HL-60 (cell line): Measurements from ENCODE around the gene LMLN.

Experiments used
- DNase-seq, 2 experiments: peaks; one replicate each; pipeline ENCODE4 v3.0.0-alpha.2; 2010 to 2020; ENCODE audit warnings: low read depth in 1 of 2, low spot score in 1 of 2
- H3K27ac ChIP-seq: fragments of 250-450 bp; sonication (Bioruptor Pico); replicated peaks from 2 replicates; pipeline ENCODE4 v1.5.1; 2020; ENCODE audit warnings: mild to moderate bottlenecking, moderate library complexity
- H3K27me3 ChIP-seq: fragments of 250-450 bp; sonication (Bioruptor Pico); 2 replicates; pipeline ENCODE4 v1.5.1; 2021; ENCODE audit warnings: mild to moderate bottlenecking, moderate library complexity; ENCODE audit not compliant: insufficient read depth, poor library complexity, severe bottlenecking
- H3K4me3 ChIP-seq: replicated peaks from 2 replicates; pipeline ENCODE4 v1.5.1; 2011; ENCODE audit warnings: mild to moderate bottlenecking, control low read depth, low read length; ENCODE audit not compliant: insufficient read depth
- GABPA ChIP-seq: IDR thresholded peaks from 2 replicates; pipeline ENCODE4 v1.6.1; 2012; ENCODE audit warnings: low read depth
- POLR2AphosphoS5 ChIP-seq: IDR thresholded peaks from 2 replicates; pipeline ENCODE4 v1.6.1; 2012; ENCODE audit warnings: low read depth
- SPI1 ChIP-seq: IDR thresholded peaks from 2 replicates; pipeline ENCODE4 v1.6.1; 2012; ENCODE audit warnings: low read depth, mild to moderate bottlenecking, borderline replicate concordance
- long read RNA-seq: library from polyadenylated mRNA; unstranded; transcript quantifications from one replicate; pipeline ENCODE4 v2.0.0, GENCODE V29; 2020
- TF ChIP-seq, protein P1 (sequence below): IDR thresholded peaks from one replicate; pipeline ENCODE4 v1.5.1; 2011; ENCODE audit warnings: low read length, control low read depth, inconsistent platforms; ENCODE audit not compliant: insufficient read depth
- TF ChIP-seq, protein P2 (sequence below): IDR thresholded peaks from 2 replicates; pipeline ENCODE4 v1.6.1; 2012; ENCODE audit warnings: low read depth; ENCODE audit not compliant: insufficient replicate concordance

The LMLN gene, protein sequence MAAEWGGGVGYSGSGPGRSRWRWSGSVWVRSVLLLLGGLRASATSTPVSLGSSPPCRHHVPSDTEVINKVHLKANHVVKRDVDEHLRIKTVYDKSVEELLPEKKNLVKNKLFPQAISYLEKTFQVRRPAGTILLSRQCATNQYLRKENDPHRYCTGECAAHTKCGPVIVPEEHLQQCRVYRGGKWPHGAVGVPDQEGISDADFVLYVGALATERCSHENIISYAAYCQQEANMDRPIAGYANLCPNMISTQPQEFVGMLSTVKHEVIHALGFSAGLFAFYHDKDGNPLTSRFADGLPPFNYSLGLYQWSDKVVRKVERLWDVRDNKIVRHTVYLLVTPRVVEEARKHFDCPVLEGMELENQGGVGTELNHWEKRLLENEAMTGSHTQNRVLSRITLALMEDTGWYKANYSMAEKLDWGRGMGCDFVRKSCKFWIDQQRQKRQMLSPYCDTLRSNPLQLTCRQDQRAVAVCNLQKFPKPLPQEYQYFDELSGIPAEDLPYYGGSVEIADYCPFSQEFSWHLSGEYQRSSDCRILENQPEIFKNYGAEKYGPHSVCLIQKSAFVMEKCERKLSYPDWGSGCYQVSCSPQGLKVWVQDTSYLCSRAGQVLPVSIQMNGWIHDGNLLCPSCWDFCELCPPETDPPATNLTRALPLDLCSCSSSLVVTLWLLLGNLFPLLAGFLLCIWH
- long read RNA-seq, full-length matches to known transcripts: 27 of 29 reads
- long read RNA-seq, partial matches to known transcripts: 0 of 29 reads
- long read RNA-seq, other reads (novel, unspliced or antisense): 2 of 29 reads

DNA sequence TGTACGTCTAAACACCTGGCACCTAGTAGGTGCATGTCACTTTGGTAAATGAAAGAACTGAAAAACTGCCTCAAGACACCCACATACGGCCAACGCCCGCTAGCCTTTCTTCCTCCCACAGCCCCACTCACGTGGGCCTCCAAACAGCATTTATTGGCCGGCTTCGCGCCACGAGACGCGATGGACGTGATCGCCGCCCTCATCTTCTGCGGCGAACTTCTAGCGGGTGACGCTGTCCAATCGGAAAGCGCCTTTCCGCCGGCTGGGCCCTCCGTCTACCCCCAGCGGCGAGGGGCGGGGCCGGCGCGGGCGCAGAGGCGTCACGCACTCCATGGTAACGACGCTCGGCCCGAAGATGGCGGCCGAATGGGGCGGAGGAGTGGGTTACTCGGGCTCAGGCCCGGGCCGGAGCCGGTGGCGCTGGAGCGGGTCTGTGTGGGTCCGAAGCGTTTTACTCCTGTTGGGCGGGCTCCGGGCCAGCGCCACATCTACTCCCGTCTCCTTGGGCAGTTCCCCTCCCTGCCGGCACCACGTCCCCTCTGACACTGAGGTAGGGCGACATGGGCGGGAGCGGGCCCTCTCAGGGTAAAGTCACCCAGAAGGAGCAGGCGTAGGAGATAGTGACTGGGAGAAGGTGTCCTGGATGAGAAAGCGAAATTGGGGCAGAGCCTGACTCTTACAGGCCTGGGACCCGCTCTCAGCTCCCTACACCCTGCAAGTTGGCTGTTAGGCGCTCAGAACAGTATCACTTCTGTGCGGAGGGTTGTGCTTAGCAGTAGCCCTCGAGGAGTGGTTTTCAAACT lies at the start of gene LMLN:
Gene LMLN (plus strand): TSS at position 327 of the 803 bp plus-strand sequence. CDS start 29 bp downstream, at position 356.
- TF ChIP-seq POLR2AphosphoS5: peak; percentile 38; the same call in 1 of the 2 replicates
- TF ChIP-seq SPI1: no peak
- TF ChIP-seq, protein P1, sequence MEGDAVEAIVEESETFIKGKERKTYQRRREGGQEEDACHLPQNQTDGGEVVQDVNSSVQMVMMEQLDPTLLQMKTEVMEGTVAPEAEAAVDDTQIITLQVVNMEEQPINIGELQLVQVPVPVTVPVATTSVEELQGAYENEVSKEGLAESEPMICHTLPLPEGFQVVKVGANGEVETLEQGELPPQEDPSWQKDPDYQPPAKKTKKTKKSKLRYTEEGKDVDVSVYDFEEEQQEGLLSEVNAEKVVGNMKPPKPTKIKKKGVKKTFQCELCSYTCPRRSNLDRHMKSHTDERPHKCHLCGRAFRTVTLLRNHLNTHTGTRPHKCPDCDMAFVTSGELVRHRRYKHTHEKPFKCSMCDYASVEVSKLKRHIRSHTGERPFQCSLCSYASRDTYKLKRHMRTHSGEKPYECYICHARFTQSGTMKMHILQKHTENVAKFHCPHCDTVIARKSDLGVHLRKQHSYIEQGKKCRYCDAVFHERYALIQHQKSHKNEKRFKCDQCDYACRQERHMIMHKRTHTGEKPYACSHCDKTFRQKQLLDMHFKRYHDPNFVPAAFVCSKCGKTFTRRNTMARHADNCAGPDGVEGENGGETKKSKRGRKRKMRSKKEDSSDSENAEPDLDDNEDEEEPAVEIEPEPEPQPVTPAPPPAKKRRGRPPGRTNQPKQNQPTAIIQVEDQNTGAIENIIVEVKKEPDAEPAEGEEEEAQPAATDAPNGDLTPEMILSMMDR: no peak
- TF ChIP-seq, protein P2, sequence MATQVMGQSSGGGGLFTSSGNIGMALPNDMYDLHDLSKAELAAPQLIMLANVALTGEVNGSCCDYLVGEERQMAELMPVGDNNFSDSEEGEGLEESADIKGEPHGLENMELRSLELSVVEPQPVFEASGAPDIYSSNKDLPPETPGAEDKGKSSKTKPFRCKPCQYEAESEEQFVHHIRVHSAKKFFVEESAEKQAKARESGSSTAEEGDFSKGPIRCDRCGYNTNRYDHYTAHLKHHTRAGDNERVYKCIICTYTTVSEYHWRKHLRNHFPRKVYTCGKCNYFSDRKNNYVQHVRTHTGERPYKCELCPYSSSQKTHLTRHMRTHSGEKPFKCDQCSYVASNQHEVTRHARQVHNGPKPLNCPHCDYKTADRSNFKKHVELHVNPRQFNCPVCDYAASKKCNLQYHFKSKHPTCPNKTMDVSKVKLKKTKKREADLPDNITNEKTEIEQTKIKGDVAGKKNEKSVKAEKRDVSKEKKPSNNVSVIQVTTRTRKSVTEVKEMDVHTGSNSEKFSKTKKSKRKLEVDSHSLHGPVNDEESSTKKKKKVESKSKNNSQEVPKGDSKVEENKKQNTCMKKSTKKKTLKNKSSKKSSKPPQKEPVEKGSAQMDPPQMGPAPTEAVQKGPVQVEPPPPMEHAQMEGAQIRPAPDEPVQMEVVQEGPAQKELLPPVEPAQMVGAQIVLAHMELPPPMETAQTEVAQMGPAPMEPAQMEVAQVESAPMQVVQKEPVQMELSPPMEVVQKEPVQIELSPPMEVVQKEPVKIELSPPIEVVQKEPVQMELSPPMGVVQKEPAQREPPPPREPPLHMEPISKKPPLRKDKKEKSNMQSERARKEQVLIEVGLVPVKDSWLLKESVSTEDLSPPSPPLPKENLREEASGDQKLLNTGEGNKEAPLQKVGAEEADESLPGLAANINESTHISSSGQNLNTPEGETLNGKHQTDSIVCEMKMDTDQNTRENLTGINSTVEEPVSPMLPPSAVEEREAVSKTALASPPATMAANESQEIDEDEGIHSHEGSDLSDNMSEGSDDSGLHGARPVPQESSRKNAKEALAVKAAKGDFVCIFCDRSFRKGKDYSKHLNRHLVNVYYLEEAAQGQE: no peak
- no peak for TF ChIP-seq GABPA
- Histone ChIP-seq H3K27me3 (no peaks in the 10 kb centered on the region), H3K27ac (peak within 1 kb of the TSS; percentile 66), H3K4me3 (peak within 1 kb of the TSS; percentile 95)
- peak; percentile 84 to 96 for DNase-seq

- Histone ChIP-seq H3K4me3 (no peak overlapping the region), H3K27ac (no peak overlapping the region), H3K27me3 (no peaks in the 10 kb centered on the region)
- TF ChIP-seq POLR2AphosphoS5 (no peak), GABPA (no peak), SPI1 (no peak)
- TF ChIP-seq, protein P1: no peak
- TF ChIP-seq, protein P2: no peak
- no peak for DNase-seq
Measured at GRCh38 chr3:197912741-197913476, 47.1 kb upstream of the LMLN start.

DNA sequence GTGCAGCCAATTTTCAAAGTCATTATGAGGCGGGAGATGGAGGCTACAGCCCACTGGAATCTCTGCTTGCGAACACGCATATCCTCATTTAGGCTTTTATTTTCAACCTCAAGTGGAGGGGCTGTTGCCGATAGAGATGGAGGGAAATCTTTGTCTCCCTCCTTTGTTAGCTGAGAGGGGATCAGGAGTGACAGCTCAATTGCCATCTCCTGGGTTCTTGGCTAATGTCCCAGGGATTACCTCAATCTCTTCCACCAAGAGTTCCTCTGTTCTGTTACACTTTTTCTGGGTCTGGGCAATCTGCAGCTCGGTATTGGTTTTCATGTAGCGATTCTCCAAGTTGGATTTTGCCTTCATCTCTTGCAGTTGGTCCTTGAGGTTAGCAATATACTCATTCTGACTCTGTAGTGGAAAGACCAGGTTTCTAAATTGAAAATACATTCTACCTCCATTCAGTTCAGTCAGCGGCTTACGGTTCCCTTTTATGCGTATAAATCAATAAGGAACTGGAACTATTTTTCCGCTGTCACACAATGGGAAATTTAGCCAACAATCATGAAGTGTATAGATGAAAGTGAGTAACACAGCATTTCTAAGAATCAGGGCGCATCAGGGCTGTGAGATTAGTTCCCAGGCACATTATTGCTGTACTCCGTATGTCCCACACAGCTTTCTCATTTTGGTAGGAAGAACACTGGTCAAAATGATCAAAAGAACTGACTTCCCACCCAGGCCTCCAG lies 46.2 kb upstream of the LMLN start:
- no peak for DNase-seq
- TF ChIP-seq, protein P2: no peak
- TF ChIP-seq, protein P1: no peak
- no peak for TF ChIP-seq GABPA
- TF ChIP-seq SPI1: no peak
- TF ChIP-seq POLR2AphosphoS5: no peak
- no peak overlapping the region for H3K27ac ChIP-seq
- no peak overlapping the region for H3K4me3 ChIP-seq
- no peaks in the 10 kb centered on the region for H3K27me3 ChIP-seq
